ENCODE results near the gene RIPOR2.

The RIPOR2 gene

GRCh38 chr6:24882835-24883555, 52.8 kb downstream of the RIPOR2 start:
- ChIA-PET POLR2A (no interaction called here), CTCF (interaction anchor here (1.1 to 1.9 kb wide), 5 partner anchors 26 to 134 kb away, joined by 3 to 8 read pairs (median 6); no protein-coding TSS in a partner anchor)
- Histone ChIP-seq H3K4me3 (ENCODE audit: low read depth, low read length) (no peak overlapping the region), H3K36me3 (ENCODE audit: control insufficient read depth in 2 of 2, insufficient read depth in 1 of 2, low read length in 2 of 2) (no peaks in the 10 kb centered on the region), H3K9me3 (ENCODE audit: control insufficient read depth, insufficient read depth, low read depth, low read length) (no peaks in the 10 kb centered on the region), H3K27ac (ENCODE audit: extremely low read depth, low read depth, low read length) (no peak overlapping the region), H3K4me1 (ENCODE audit: control insufficient read depth, insufficient read depth, low read length) (no peaks in the 10 kb centered on the region)
- TF ChIP-seq ZNF398 (tag by site-specific recombination; IDR thresholded peaks at IDR 0.05) (no peak), ZNF843 (tag by site-specific recombination; IDR thresholded peaks at IDR 0.05) (no peak), ZNF140 (tag by site-specific recombination; IDR thresholded peaks at IDR 0.05) (no peak), PRDM10 (tag by site-specific recombination; IDR thresholded peaks at IDR 0.05) (no peak)

- CTCF ChIA-PET, result interaction anchor here (0.5 to 1.9 kb wide), 6 partner anchors 8 to 135 kb away, joined by 4 to 8 read pairs (median 6); no protein-coding TSS in a partner anchor
- no peak overlapping the region for H3K27ac ChIP-seq (ENCODE audit: extremely low read depth, low read depth, low read length)
- H3K4me3 ChIP-seq (ENCODE audit: low read depth, low read length), result no peak overlapping the region
- TF ChIP-seq ZNF776 (tag by site-specific recombination; IDR thresholded peaks at IDR 0.05; ENCODE audit: borderline replicate concordance) (no peak), BCL11A (tag by site-specific recombination; IDR thresholded peaks at IDR 0.05; ENCODE audit: low read depth) (no peak), SALL2 (tag by site-specific recombination; IDR thresholded peaks at IDR 0.05; ENCODE audit: borderline replicate concordance) (no peak), ZNF155 (tag by site-specific recombination; IDR thresholded peaks at IDR 0.05) (no peak), ZNF239 (tag by site-specific recombination; IDR thresholded peaks at IDR 0.05) (no peak), ZNF19 (tag by site-specific recombination; IDR thresholded peaks at IDR 0.05; ENCODE audit: low read depth) (no peak), SP3 (tag by site-specific recombination; IDR thresholded peaks at IDR 0.05) (no peak), GLI4 (tag by site-specific recombination; IDR thresholded peaks at IDR 0.05) (no peak), ZIC2 (tag by site-specific recombination; IDR thresholded peaks at IDR 0.05) (no peak)
- no peaks in the 10 kb centered on the region for H3K4me1 ChIP-seq (ENCODE audit: control insufficient read depth, insufficient read depth, low read length)
- no peaks in the 10 kb centered on the region for H3K9me3 ChIP-seq (ENCODE audit: control insufficient read depth, insufficient read depth, low read depth, low read length)
- POLR2A ChIA-PET, result no interaction called here
- H3K36me3 ChIP-seq (ENCODE audit: control insufficient read depth in 2 of 2, insufficient read depth in 1 of 2, low read length in 2 of 2), result no peaks in the 10 kb centered on the region
Observed at GRCh38 chr6:24882295-24882694, 53.5 kb downstream of the RIPOR2 start.

- ChIA-PET CTCF (interaction anchor here (0.5 to 1.8 kb wide), 4 partner anchors 21 to 900 kb away, joined by 3 to 6 read pairs (median 4); no protein-coding TSS in a partner anchor), POLR2A (no interaction called here)
- H3K27ac ChIP-seq (ENCODE audit: extremely low read depth, low read depth, low read length), result no peak overlapping the region
- TF ChIP-seq ZBTB17 (tag by site-specific recombination; IDR thresholded peaks at IDR 0.05), result no peak
- TF ChIP-seq ZNF561 (tag by site-specific recombination; IDR thresholded peaks at IDR 0.05; ENCODE audit: borderline replicate concordance), result no peak
- no peak for TF ChIP-seq ZNF521 (tag by site-specific recombination; IDR thresholded peaks at IDR 0.05)
- TF ChIP-seq ZNF701 (tag by site-specific recombination; IDR thresholded peaks at IDR 0.05), result no peak
- TF ChIP-seq ZBTB11 (tag by site-specific recombination; conservative IDR thresholded peaks at IDR 0.05; ENCODE audit: low read depth), result no peak
- no peaks in the 10 kb centered on the region for H3K36me3 ChIP-seq (ENCODE audit: control insufficient read depth in 2 of 2, insufficient read depth in 1 of 2, low read length in 2 of 2)
- H3K9me3 ChIP-seq (ENCODE audit: control insufficient read depth, insufficient read depth, low read depth, low read length), result no peaks in the 10 kb centered on the region
- no peaks in the 10 kb centered on the region for H3K4me1 ChIP-seq (ENCODE audit: control insufficient read depth, insufficient read depth, low read length)
- H3K4me3 ChIP-seq (ENCODE audit: low read depth, low read length), result no peak overlapping the region
Observed at GRCh38 chr6:24881376-24881775, 54.4 kb downstream of the RIPOR2 start.

Measured in HEK293 (cell line).